ENCODE measurements around the gene LTBP3.

GRCh38 chr11:65599216-65599954 is 41.2 kb upstream of the LTBP3 start:
- no peak for TF ChIP-seq CTCF (IDR thresholded peaks at IDR 0.05 in 4 of 5, conservative IDR thresholded peaks at IDR 0.05 in 1 of 5)
- TF ChIP-seq POLR2A (IDR thresholded peaks at IDR 0.05) = no peak

All from gastrocnemius medialis (tissue), 4 donors.